HEK293 (cell line): Measurements from ENCODE around the gene TOP2A.

Source experiments
- CTCF ChIA-PET: fragments of 350-600 bp; formaldehyde crosslinking; extraction: SDS; loops from one replicate; lab custom pipeline; 2021; ENCODE audit warnings: antibody characterized with exemption; lab: Yijun Ruan, JAX
- POLR2A ChIA-PET: fragments of 300-600 bp; formaldehyde crosslinking; extraction: SDS; loops from one replicate; lab custom pipeline; 2020; ENCODE audit warnings: antibody characterized with exemption, inconsistent platforms; lab: Yijun Ruan, JAX
- H3K27ac ChIP-seq: fragments of 200-500 bp; sonication (Bioruptor generic); 2 replicates; pipeline ENCODE4 v1.5.1; 2014; ENCODE audit warnings: low read depth, low read length, control low read depth, inconsistent platforms; ENCODE audit errors: extremely low read depth
- H3K36me3 ChIP-seq, 2 experiments: fragments of 200-500 bp in 1 of 2; sonication (Bioruptor generic) in 1 of 2; 1 replicate in 1 of 2; 2 replicates in 1 of 2; pipeline ENCODE4 v1.5.1; 2014 to 2017; ENCODE audit warnings: inconsistent platforms in 2 of 2, low read length in 2 of 2; ENCODE audit not compliant: control insufficient read depth in 2 of 2, insufficient read depth in 1 of 2
- H3K4me1 ChIP-seq: fragments of 200-500 bp; sonication (Bioruptor generic); 2 replicates; pipeline ENCODE4 v1.5.1; 2014; ENCODE audit warnings: mild to moderate bottlenecking, low read length, inconsistent platforms; ENCODE audit not compliant: control insufficient read depth, insufficient read depth
- H3K4me3 ChIP-seq: 2 replicates; pipeline ENCODE4 v1.5.1; 2011; ENCODE audit warnings: low read depth, mild to moderate bottlenecking, control low read depth, low read length, moderate library complexity
- H3K9me3 ChIP-seq: fragments of 200-500 bp; sonication (Bioruptor generic); 2 replicates; pipeline ENCODE4 v1.5.1; 2014; ENCODE audit warnings: low read depth, low read length, inconsistent platforms; ENCODE audit not compliant: control insufficient read depth, insufficient read depth
- GLIS1 ChIP-seq: fragments of 450-650 bp; formaldehyde crosslinking; IDR thresholded peaks from 2 replicates; pipeline ENCODE4 v1.5.1; 2016; ENCODE audit warnings: missing biosample characterization, missing genetic modification characterization
- KLF8 ChIP-seq: fragments of 450-650 bp; formaldehyde crosslinking; IDR thresholded peaks from 2 replicates; pipeline ENCODE4 v1.5.1; 2016; ENCODE audit warnings: missing biosample characterization, missing genetic modification characterization
- MYNN ChIP-seq: fragments of 450-650 bp; formaldehyde crosslinking; IDR thresholded peaks from 2 replicates; pipeline ENCODE4 v1.5.1; 2016; ENCODE audit warnings: missing biosample characterization, missing genetic modification characterization, borderline replicate concordance
- ZFP37 ChIP-seq: fragments of 450-650 bp; formaldehyde crosslinking; IDR thresholded peaks from 2 replicates; pipeline ENCODE4 v1.5.1; 2016; ENCODE audit warnings: missing biosample characterization, missing genetic modification characterization
- ZNF10 ChIP-seq: fragments of 450-650 bp; formaldehyde crosslinking; IDR thresholded peaks from 2 replicates; pipeline ENCODE4 v1.5.1; 2017; ENCODE audit warnings: missing biosample characterization, missing genetic modification characterization
- ZNF140 ChIP-seq: fragments of 450-650 bp; formaldehyde crosslinking; IDR thresholded peaks from 2 replicates; pipeline ENCODE4 v1.5.1; 2016; ENCODE audit warnings: missing biosample characterization, missing genetic modification characterization
- ZNF174 ChIP-seq: fragments of 450-650 bp; formaldehyde crosslinking; IDR thresholded peaks from 2 replicates; pipeline ENCODE4 v1.5.0; 2017; ENCODE audit warnings: missing biosample characterization, mild to moderate bottlenecking, missing genetic modification characterization
- ZNF184 ChIP-seq: fragments of 450-650 bp; IDR thresholded peaks from 2 replicates; pipeline ENCODE4 v1.5.1; 2018; ENCODE audit warnings: missing biosample characterization, mild to moderate bottlenecking, missing genetic modification characterization
- ZNF341 ChIP-seq: fragments of 450-650 bp; formaldehyde crosslinking; IDR thresholded peaks from 2 replicates; pipeline ENCODE4; 2016; ENCODE audit warnings: low read depth, missing biosample characterization, missing genetic modification characterization
- ZNF362 ChIP-seq: fragments of 450-650 bp; formaldehyde crosslinking; IDR thresholded peaks from 2 replicates; pipeline ENCODE4 v1.5.1; 2016; ENCODE audit warnings: missing biosample characterization, missing genetic modification characterization
- ZNF404 ChIP-seq: fragments of 450-650 bp; formaldehyde crosslinking; IDR thresholded peaks from 2 replicates; pipeline ENCODE4 v1.5.1; 2017; ENCODE audit warnings: missing biosample characterization, missing genetic modification characterization
- ZNF426 ChIP-seq: fragments of 450-650 bp; formaldehyde crosslinking; IDR thresholded peaks from 2 replicates; pipeline ENCODE4 v1.5.1; 2017; ENCODE audit warnings: missing biosample characterization, missing genetic modification characterization, mild to moderate bottlenecking, inconsistent platforms, moderate library complexity
- ZNF544 ChIP-seq: fragments of 450-650 bp; formaldehyde crosslinking; IDR thresholded peaks from 2 replicates; pipeline ENCODE4 v1.5.0; 2017; ENCODE audit warnings: missing biosample characterization, missing genetic modification characterization
- ZNF626 ChIP-seq: fragments of 450-650 bp; sonication (Bioruptor Pico); formaldehyde crosslinking; IDR thresholded peaks from 2 replicates; pipeline ENCODE4 v1.5.1; 2018; ENCODE audit warnings: missing biosample characterization, missing genetic modification characterization, inconsistent platforms
- ZNF629 ChIP-seq: fragments of 450-650 bp; formaldehyde crosslinking; IDR thresholded peaks from 2 replicates; pipeline ENCODE4 v1.5.1; 2017; ENCODE audit warnings: missing biosample characterization, missing genetic modification characterization
- ZNF670 ChIP-seq: fragments of 450-650 bp; formaldehyde crosslinking; IDR thresholded peaks from 2 replicates; pipeline ENCODE4 v1.5.1; 2016; ENCODE audit warnings: missing biosample characterization, missing genetic modification characterization, low read depth
- ZNF701 ChIP-seq: fragments of 450-650 bp; formaldehyde crosslinking; IDR thresholded peaks from 2 replicates; pipeline ENCODE4 v1.5.1; 2016; ENCODE audit warnings: missing biosample characterization, missing genetic modification characterization
- ZNF76 ChIP-seq: fragments of 450-650 bp; formaldehyde crosslinking; IDR thresholded peaks from 2 replicates; pipeline ENCODE4; 2016; ENCODE audit warnings: low read depth, missing biosample characterization, missing genetic modification characterization, borderline replicate concordance
- ZXDB ChIP-seq: fragments of 450-650 bp; formaldehyde crosslinking; IDR thresholded peaks from 2 replicates; pipeline ENCODE4 v1.5.1; 2016; ENCODE audit warnings: missing biosample characterization, missing genetic modification characterization
- TF ChIP-seq, protein P1 (sequence below): fragments of 450-650 bp; formaldehyde crosslinking; conservative IDR thresholded peaks from 2 replicates; pipeline ENCODE4 v1.5.1; 2016; ENCODE audit warnings: low read depth, missing biosample characterization, missing genetic modification characterization
- TF ChIP-seq, protein P2 (sequence below): fragments of 450-650 bp; formaldehyde crosslinking; IDR thresholded peaks from 2 replicates; pipeline ENCODE4 v1.5.1; 2016; ENCODE audit warnings: missing biosample characterization, missing genetic modification characterization
- TF ChIP-seq, protein P3 (sequence below): fragments of 450-650 bp; IDR thresholded peaks from 2 replicates; pipeline ENCODE4 v1.5.1; 2018; ENCODE audit warnings: missing biosample characterization, missing genetic modification characterization
- TF ChIP-seq, protein P4 (sequence below): fragments of 450-650 bp; formaldehyde crosslinking; IDR thresholded peaks from 2 replicates; pipeline ENCODE4 v1.5.1; 2016; ENCODE audit warnings: missing biosample characterization, missing genetic modification characterization

The TOP2A gene

DNA sequence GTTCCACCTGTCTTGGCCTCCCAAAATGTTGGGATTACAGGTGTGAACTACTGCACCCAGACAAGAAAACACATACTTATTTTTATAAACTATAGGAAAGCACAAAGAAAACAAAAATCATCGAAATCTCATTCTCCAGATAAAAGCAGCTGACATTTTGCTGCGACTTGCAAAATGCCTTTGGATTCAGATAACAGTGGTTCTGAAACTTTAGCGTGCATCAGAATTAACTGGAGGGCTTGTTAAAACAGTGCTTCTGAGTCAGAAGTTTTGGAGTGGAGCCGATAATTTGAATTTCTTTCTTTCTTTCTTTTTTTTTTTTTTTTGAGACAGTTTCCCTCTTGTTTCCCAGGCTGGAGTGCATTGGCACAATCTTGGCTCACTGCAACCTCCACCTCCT, 35.4 kb downstream of the TOP2A start:
- POLR2A ChIA-PET = interaction anchor here (1.6 to 2.5 kb wide), 2 partner anchors 14 to 36 kb away, joined by 5 to 6 read pairs; partner anchors contain the start of gene TOP2A
- Histone ChIP-seq H3K27ac (no peak overlapping the region), H3K36me3 (peaks cover 12 to 33% of the 10 kb centered on the region in 2 experiments; a peak in 2 of 3 replicates), H3K4me1 (no peaks in the 10 kb centered on the region), H3K9me3 (no peaks in the 10 kb centered on the region), H3K4me3 (no peak overlapping the region)
- CTCF ChIA-PET = interaction anchor here (0.6 to 1.8 kb wide), 3 partner anchors 68 to 1167 kb away, joined by 3 to 10 read pairs (median 3); no protein-coding TSS in a partner anchor
- no peak for TF ChIP-seq ZNF426 (tag by site-specific recombination)
- TF ChIP-seq ZNF184 = no peak
- TF ChIP-seq ZXDB (tag by site-specific recombination) = no peak
- TF ChIP-seq ZNF174 (tag by site-specific recombination) = no peak
- TF ChIP-seq ZNF140 (tag by site-specific recombination) = no peak
- no peak for TF ChIP-seq ZFP37 (tag by site-specific recombination)
- TF ChIP-seq ZNF404 (tag by site-specific recombination) = no peak
- TF ChIP-seq ZNF76 = no peak
- TF ChIP-seq ZNF629 (tag by site-specific recombination) = no peak
- no peak for TF ChIP-seq ZNF544
- TF ChIP-seq, protein P1, sequence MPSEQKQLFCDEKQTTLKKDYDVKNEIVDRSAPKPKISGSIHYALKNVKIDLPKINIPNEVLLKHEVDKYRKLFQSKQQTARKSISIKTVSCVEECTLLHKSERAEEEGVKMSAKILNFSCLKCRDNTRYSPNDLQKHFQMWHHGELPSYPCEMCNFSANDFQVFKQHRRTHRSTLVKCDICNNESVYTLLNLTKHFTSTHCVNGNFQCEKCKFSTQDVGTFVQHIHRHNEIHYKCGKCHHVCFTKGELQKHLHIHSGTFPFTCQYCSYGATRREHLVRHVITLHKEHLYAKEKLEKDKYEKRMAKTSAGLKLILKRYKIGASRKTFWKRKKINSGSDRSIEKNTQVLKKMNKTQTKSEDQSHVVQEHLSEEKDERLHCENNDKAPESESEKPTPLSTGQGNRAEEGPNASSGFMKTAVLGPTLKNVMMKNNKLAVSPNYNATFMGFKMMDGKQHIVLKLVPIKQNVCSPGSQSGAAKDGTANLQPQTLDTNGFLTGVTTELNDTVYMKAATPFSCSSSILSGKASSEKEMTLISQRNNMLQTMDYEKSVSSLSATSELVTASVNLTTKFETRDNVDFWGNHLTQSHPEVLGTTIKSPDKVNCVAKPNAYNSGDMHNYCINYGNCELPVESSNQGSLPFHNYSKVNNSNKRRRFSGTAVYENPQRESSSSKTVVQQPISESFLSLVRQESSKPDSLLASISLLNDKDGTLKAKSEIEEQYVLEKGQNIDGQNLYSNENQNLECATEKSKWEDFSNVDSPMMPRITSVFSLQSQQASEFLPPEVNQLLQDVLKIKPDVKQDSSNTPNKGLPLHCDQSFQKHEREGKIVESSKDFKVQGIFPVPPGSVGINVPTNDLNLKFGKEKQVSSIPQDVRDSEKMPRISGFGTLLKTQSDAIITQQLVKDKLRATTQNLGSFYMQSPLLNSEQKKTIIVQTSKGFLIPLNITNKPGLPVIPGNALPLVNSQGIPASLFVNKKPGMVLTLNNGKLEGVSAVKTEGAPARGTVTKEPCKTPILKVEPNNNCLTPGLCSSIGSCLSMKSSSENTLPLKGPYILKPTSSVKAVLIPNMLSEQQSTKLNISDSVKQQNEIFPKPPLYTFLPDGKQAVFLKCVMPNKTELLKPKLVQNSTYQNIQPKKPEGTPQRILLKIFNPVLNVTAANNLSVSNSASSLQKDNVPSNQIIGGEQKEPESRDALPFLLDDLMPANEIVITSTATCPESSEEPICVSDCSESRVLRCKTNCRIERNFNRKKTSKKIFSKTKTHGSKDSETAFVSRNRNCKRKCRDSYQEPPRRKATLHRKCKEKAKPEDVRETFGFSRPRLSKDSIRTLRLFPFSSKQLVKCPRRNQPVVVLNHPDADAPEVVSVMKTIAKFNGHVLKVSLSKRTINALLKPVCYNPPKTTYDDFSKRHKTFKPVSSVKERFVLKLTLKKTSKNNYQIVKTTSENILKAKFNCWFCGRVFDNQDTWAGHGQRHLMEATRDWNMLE (tag by site-specific recombination) = no peak
- TF ChIP-seq ZNF362 (tag by site-specific recombination) = no peak
- no peak for TF ChIP-seq ZNF341
- no peak for TF ChIP-seq KLF8 (tag by site-specific recombination)
- TF ChIP-seq, protein P2, sequence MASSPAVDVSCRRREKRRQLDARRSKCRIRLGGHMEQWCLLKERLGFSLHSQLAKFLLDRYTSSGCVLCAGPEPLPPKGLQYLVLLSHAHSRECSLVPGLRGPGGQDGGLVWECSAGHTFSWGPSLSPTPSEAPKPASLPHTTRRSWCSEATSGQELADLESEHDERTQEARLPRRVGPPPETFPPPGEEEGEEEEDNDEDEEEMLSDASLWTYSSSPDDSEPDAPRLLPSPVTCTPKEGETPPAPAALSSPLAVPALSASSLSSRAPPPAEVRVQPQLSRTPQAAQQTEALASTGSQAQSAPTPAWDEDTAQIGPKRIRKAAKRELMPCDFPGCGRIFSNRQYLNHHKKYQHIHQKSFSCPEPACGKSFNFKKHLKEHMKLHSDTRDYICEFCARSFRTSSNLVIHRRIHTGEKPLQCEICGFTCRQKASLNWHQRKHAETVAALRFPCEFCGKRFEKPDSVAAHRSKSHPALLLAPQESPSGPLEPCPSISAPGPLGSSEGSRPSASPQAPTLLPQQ (tag by site-specific recombination) = no peak

- Histone ChIP-seq H3K27ac (no peak overlapping the region), H3K9me3 (no peaks in the 10 kb centered on the region), H3K4me3 (no peak overlapping the region), H3K36me3 (peaks cover under 1 to 3% of the 10 kb centered on the region in 2 experiments; a peak in 2 of 3 replicates), H3K4me1 (no peaks in the 10 kb centered on the region)
- CTCF ChIA-PET = interaction anchor here (0.8 kb wide), 2 partner anchors 34 to 91 kb away, joined by 3 to 4 read pairs; no protein-coding TSS in a partner anchor
- POLR2A ChIA-PET = no interaction called here
- TF ChIP-seq ZNF626 (tag by site-specific recombination) = no peak
- TF ChIP-seq ZNF10 (tag by site-specific recombination) = no peak
- no peak for TF ChIP-seq ZNF670 (tag by site-specific recombination)
- no peak for TF ChIP-seq GLIS1 (tag by site-specific recombination)
- TF ChIP-seq, protein P3, sequence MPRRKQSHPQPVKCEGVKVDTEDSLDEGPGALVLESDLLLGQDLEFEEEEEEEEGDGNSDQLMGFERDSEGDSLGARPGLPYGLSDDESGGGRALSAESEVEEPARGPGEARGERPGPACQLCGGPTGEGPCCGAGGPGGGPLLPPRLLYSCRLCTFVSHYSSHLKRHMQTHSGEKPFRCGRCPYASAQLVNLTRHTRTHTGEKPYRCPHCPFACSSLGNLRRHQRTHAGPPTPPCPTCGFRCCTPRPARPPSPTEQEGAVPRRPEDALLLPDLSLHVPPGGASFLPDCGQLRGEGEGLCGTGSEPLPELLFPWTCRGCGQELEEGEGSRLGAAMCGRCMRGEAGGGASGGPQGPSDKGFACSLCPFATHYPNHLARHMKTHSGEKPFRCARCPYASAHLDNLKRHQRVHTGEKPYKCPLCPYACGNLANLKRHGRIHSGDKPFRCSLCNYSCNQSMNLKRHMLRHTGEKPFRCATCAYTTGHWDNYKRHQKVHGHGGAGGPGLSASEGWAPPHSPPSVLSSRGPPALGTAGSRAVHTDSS = no peak
- no peak for TF ChIP-seq ZNF701 (tag by site-specific recombination)
- TF ChIP-seq, protein P4, sequence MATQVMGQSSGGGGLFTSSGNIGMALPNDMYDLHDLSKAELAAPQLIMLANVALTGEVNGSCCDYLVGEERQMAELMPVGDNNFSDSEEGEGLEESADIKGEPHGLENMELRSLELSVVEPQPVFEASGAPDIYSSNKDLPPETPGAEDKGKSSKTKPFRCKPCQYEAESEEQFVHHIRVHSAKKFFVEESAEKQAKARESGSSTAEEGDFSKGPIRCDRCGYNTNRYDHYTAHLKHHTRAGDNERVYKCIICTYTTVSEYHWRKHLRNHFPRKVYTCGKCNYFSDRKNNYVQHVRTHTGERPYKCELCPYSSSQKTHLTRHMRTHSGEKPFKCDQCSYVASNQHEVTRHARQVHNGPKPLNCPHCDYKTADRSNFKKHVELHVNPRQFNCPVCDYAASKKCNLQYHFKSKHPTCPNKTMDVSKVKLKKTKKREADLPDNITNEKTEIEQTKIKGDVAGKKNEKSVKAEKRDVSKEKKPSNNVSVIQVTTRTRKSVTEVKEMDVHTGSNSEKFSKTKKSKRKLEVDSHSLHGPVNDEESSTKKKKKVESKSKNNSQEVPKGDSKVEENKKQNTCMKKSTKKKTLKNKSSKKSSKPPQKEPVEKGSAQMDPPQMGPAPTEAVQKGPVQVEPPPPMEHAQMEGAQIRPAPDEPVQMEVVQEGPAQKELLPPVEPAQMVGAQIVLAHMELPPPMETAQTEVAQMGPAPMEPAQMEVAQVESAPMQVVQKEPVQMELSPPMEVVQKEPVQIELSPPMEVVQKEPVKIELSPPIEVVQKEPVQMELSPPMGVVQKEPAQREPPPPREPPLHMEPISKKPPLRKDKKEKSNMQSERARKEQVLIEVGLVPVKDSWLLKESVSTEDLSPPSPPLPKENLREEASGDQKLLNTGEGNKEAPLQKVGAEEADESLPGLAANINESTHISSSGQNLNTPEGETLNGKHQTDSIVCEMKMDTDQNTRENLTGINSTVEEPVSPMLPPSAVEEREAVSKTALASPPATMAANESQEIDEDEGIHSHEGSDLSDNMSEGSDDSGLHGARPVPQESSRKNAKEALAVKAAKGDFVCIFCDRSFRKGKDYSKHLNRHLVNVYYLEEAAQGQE (tag by site-specific recombination) = no peak
- no peak for TF ChIP-seq MYNN
Measured at GRCh38 chr17:40378966-40379365, 38.7 kb downstream of the TOP2A start.
